ENCODE results near the gene CNTNAP5. TPM values are rescaled to one million over a fixed set of nuclear protein-coding genes. Genes with fewer than 3 reads are reported as not detected.

CNTNAP5 gene
- total RNA-seq, 1 donor from 2014 or later: not detected

- intact Hi-C loops (cut with micrococcal nuclease): no loop called here
Observed at GRCh38 chr2:124538549-124538948, 513.5 kb downstream of the CNTNAP5 start.

GRCh38 chr2:124540805-124541204 lies 515.7 kb downstream of the CNTNAP5 start:
- intact Hi-C loops (cut with micrococcal nuclease): no loop called here

- intact Hi-C loops (cut with micrococcal nuclease): no loop called here
Observed at GRCh38 chr2:124542932-124543640, 518.0 kb downstream of the CNTNAP5 start.

DNA sequence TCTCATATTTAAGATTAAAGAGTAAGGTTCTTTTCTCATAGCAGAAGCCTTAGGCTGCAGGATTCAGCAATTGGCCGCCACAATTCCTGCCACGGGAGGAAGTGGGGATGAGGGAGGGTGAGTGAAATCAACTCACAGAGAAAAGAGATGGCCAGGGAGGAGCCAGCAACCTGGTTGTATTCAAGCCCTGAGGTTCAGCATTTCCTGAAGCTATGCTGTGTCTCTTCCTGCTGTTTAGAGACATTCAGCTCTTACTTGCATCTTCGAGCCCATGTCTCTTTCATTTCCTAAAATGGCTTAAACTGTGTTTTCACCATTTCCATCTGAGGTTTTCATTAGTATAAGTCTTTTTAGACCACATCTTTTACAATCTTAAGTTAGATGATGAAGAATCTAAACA lies 522.6 kb downstream of the CNTNAP5 start:
- intact Hi-C loops (cut with micrococcal nuclease): no loop called here

DNA sequence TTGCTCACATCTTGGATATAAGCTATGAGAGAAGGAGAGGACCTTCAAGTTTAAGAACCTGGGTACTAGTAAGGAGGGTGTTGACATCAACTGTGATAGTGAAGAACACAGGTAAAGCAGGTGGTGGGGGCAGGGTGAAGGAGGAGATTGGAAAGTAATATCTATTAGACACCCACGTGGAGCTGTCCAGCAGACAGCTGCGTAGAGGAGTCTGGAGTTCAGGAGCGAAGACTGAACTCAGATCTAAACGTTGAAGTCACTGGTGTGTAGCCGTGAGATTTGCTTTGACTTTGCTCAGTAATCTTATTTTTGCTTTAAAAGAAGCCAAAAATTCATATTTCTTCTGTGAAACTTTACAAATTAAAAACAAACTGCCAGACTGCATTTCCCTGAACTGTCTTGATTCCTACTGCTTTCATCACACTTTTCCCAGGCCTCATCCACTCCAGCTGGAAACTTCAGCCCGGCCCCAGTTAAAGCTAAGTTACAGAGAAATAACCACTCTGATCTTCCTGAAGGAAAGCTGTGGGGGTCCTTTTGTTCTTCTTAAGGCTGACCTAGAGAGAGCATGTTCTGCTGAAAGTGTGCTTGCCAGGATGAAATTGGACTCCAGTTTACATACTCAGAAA lies 533.3 kb downstream of the CNTNAP5 start:
- intact Hi-C loops (cut with micrococcal nuclease): no loop called here

DNA sequence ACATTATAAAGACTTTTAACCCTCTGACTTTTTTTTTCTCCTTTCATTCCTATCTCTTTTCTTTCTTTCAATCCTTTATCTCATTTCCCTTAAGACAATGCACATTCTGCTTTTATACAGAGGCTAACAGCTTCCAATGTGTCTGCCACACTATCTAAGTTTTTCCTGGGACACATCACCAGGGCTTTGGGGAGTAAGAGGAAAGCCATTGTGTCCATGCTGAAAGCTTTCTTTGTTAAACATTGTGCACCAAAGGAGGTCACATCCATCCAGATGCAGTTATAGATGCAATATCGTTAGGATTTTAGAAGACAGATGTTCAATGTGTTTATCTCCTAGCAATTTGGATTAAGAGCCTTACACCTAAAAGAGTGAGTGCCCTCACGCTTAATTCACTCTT lies 534.1 kb downstream of the CNTNAP5 start:
- intact Hi-C loops (cut with micrococcal nuclease): no loop called here

- intact Hi-C loops (cut with micrococcal nuclease): no loop called here
Observed at GRCh38 chr2:124560592-124561112, 535.6 kb downstream of the CNTNAP5 start.

DNA sequence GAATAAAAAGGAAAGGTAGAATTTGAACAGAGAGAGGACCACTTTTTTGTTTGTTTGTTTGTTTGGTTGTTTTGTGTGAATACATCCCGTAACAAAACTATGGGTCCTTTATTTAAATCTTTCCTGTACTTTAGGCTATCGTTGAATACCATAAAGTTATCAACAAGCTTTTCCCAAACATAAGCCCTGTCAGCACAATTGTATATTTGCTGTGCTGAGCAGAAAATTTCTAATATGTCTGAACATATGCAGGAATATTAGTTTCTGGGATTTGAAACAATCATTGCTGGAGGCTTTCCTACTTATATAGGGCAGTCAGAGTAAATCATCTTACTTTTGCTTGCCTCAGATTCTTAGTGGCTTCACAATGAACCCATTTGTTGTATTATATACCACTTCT lies 536.4 kb downstream of the CNTNAP5 start:
- intact Hi-C loops (cut with micrococcal nuclease): no loop called here

GRCh38 chr2:124563426-124563825 lies 538.3 kb downstream of the CNTNAP5 start:
- intact Hi-C loops (cut with micrococcal nuclease): no loop called here

DNA sequence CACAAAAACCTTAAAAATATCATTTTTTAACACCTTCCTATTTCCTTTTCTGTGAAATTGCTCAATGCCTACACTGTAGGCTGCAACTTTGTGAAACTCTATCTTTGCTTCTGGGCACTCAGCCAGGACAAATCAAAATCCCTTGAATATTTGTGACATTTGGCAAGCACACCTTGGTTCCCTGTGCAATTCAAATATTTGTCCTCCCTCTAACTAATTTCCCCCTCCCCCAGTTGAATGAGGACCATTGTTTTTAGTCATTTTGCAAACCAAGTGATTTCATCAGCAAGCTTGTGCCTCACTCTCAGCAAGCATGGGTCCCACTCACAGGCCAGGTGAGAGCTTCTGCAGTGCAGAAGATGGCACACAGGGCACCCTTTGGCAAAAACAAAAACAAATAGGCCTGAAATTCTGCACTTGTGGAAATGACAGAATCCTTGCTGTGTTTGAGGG lies 541.5 kb downstream of the CNTNAP5 start:
- intact Hi-C loops (cut with micrococcal nuclease): no loop called here

- intact Hi-C loops (cut with micrococcal nuclease): no loop called here
Observed at GRCh38 chr2:124570872-124571271, 545.8 kb downstream of the CNTNAP5 start.

GRCh38 chr2:124571836-124572235 lies 546.7 kb downstream of the CNTNAP5 start:
- intact Hi-C loops (cut with micrococcal nuclease): no loop called here

DNA sequence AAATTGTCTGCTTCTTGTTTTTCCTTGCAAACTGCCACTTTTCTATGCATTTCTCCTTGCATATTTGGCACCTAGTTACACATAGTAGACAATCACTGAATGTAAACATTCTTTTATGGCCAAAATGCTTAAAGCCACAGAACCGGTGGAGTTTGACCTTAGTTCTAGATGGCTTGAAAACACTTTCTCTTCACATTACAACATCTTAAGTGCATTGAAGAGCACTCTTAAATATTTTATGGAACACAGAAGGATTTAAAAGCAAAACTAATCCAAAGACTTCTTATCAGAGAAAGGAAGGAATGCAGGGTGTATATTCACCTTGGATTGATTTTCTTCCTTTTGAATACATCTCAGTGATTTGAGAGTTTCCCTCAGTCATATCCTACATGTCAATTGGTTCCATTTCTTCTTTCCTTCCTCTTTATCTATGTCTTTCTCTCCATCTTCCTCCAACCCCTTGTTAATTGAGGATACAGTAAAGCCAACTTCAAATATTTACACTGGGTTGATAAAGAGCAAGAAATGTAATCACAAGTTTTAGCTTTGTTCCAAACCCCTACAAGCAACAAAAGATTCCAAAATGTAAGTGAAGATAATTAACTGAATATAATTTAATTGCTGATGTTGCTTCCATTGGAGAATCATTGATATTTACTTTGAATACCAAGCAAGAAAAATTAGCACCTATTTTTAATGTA lies 548.0 kb downstream of the CNTNAP5 start:
- intact Hi-C loops (cut with micrococcal nuclease): no loop called here

GRCh38 chr2:124575497-124575896 lies 550.4 kb downstream of the CNTNAP5 start:
- intact Hi-C loops (cut with micrococcal nuclease): no loop called here

GRCh38 chr2:124580263-124580662 lies 555.2 kb downstream of the CNTNAP5 start:
- intact Hi-C loops (cut with micrococcal nuclease): no loop called here

- intact Hi-C loops (cut with micrococcal nuclease): no loop called here
Observed at GRCh38 chr2:124582387-124582786, 557.3 kb downstream of the CNTNAP5 start.

GRCh38 chr2:124584615-124585014 lies 559.5 kb downstream of the CNTNAP5 start:
- intact Hi-C loops (cut with micrococcal nuclease): no loop called here

DNA sequence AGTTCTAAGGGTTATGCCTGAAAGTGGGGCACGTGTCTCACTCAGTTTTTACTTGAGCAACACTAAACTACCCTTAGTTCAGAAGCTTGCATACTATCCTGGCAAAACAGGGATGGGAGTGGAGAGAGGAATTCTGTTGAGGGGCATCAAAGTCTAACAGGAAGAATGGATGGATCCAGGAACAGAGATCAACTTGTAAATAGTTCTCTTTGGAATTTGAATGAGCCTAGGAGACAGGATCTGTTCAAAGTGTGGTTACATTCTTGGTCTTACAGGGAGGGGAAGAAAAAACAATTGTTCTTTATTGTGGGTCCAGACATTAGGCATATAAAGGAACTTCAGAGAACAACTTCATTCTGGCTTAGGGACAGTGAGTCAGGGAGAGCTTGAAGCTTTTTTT lies 560.2 kb downstream of the CNTNAP5 start:
- intact Hi-C loops (cut with micrococcal nuclease): no loop called here

- intact Hi-C loops (cut with micrococcal nuclease): no loop called here
Observed at GRCh38 chr2:124586210-124586609, 561.1 kb downstream of the CNTNAP5 start.

- intact Hi-C loops (cut with micrococcal nuclease): no loop called here
Observed at GRCh38 chr2:124586835-124587234, 561.7 kb downstream of the CNTNAP5 start.

DNA sequence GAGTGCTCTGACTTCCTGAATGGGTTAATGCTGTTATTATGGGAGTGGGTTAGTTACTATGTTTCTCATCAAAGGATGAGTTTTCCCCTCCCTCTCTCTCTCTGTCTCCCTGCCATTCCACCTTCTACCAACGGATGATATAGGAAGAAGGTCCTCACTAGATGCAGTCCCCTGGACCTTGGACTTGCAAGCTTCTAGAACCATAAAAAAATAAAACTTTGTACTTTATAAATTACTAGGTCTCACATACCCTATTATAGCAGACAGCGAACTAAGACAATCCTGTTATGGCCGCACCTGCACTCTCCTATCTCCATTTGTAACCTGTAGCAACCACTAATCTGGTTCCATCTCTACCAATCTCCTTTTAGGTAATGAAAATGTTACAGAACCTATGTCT lies 564.9 kb downstream of the CNTNAP5 start:
- intact Hi-C loops (cut with micrococcal nuclease): no loop called here

GRCh38 chr2:124602759-124603158 lies 577.7 kb downstream of the CNTNAP5 start:
- intact Hi-C loops (cut with micrococcal nuclease): no loop called here
